GM23338 (cell line): Measurements from ENCODE around the gene LCA5. TPM values are rescaled to one million over a fixed set of nuclear protein-coding genes. Genes with fewer than 3 reads are reported as not detected.

Experiments
- ATAC-seq: fragments of 200-7000 bp; cut with Tn5 transposase; 3 replicates; pipeline ENCODE4 v1.9.1; 2020
- DNase-seq: peaks from one replicate; pipeline ENCODE4 v3.0.0-alpha.2; 2015; ENCODE audit warnings: low spot score
- H2AFZ ChIP-seq: fragments of 200-600 bp; sonication (generic); 2 replicates; pipeline ENCODE4 v1.8.0; 2016; ENCODE audit warnings: antibody characterized with exemption, mild to moderate bottlenecking, moderate library complexity
- H3F3A ChIP-seq: fragments of 200-600 bp; sonication (generic); replicated peaks from 2 replicates; pipeline ENCODE4 v1.8.0; 2017; ENCODE audit warnings: antibody characterized with exemption, mixed run types, low read depth
- H3K27ac ChIP-seq: fragments of 200-600 bp; sonication (generic); 2 replicates; pipeline ENCODE4 v1.6.1; 2016; ENCODE audit warnings: low read depth
- H3K27me3 ChIP-seq: fragments of 200-600 bp; sonication (generic); 2 replicates; pipeline ENCODE4 v1.8.0; 2016; ENCODE audit warnings: mild to moderate bottlenecking, mixed run types, moderate library complexity; ENCODE audit not compliant: insufficient read depth
- H3K36me3 ChIP-seq: fragments of 200-600 bp; sonication (generic); 2 replicates; pipeline ENCODE4 v1.8.0; 2016; ENCODE audit warnings: mild to moderate bottlenecking; ENCODE audit not compliant: insufficient read depth
- H3K4me1 ChIP-seq: fragments of 200-600 bp; sonication (generic); 2 replicates; pipeline ENCODE4 v1.8.0; 2016; ENCODE audit warnings: mild to moderate bottlenecking, moderate library complexity; ENCODE audit not compliant: insufficient read depth
- H3K4me2 ChIP-seq: fragments of 200-600 bp; sonication (generic); 2 replicates; pipeline ENCODE4 v1.7.1; 2017; ENCODE audit warnings: mixed run types
- H3K4me3 ChIP-seq: fragments of 200-600 bp; sonication (generic); 2 replicates; pipeline ENCODE4 v1.6.1; 2016; ENCODE audit warnings: mixed run types
- H3K79me2 ChIP-seq: fragments of 200-600 bp; sonication (generic); replicated peaks from 2 replicates; pipeline ENCODE4 v1.8.0; 2017; ENCODE audit warnings: mild to moderate bottlenecking; ENCODE audit not compliant: insufficient read depth
- H3K9me2 ChIP-seq: fragments of 200-600 bp; sonication (generic); 2 replicates; pipeline ENCODE4 v1.8.0; 2017; ENCODE audit not compliant: insufficient read depth
- H4K20me1 ChIP-seq: fragments of 200-600 bp; sonication (generic); replicated peaks from 2 replicates; pipeline ENCODE4 v1.8.0; 2017; ENCODE audit warnings: mild to moderate bottlenecking; ENCODE audit not compliant: insufficient read depth
- H3K27ac Mint-ChIP-seq: 2 replicates; pipeline ENCODE4 v1.8.0; 2020; ENCODE audit warnings: inconsistent platforms, mild to moderate bottlenecking, moderate library complexity, mixed read lengths
- H3K27me3 Mint-ChIP-seq: 3 replicates; pipeline ENCODE4 v1.8.0; 2022; ENCODE audit warnings: low read depth, mild to moderate bottlenecking, moderate library complexity, mixed read lengths, inconsistent platforms; ENCODE audit not compliant: insufficient read depth, poor library complexity
- H3K36me3 Mint-ChIP-seq: 3 replicates; pipeline ENCODE4 v1.8.0; 2021; ENCODE audit warnings: low read depth, mild to moderate bottlenecking, inconsistent platforms, moderate library complexity, mixed read lengths
- H3K4me1 Mint-ChIP-seq: 3 replicates; pipeline ENCODE4 v1.8.0; 2020; ENCODE audit warnings: mild to moderate bottlenecking, inconsistent platforms, mixed read lengths
- H3K4me3 Mint-ChIP-seq: 3 replicates; pipeline ENCODE4 v1.8.0; 2021; ENCODE audit warnings: moderate library complexity, mild to moderate bottlenecking, inconsistent platforms, mixed read lengths
- H3K9me3 Mint-ChIP-seq: 3 replicates; pipeline ENCODE4 v1.8.0; 2020; ENCODE audit warnings: moderate library complexity, mild to moderate bottlenecking, inconsistent platforms, mixed read lengths
- CREB1 ChIP-seq: fragments of 250-450 bp; sonication (Bioruptor Pico); IDR thresholded peaks from 2 replicates; pipeline ENCODE4 v1.5.0; 2020; ENCODE audit warnings: low read depth, mild to moderate bottlenecking, moderate library complexity
- CTCF ChIP-seq, 2 experiments: fragments of 200-600 bp in 1 of 2; sonication (generic) in 1 of 2; conservative IDR thresholded peaks; 2 replicates each; pipeline versions ENCODE4 v1.5.1 to v1.6.1; 2016 to 2017; ENCODE audit warnings: antibody characterized with exemption in 2 of 2, low read depth in 2 of 2, mild to moderate bottlenecking in 2 of 2, moderate library complexity in 1 of 2
- EZH2 ChIP-seq: fragments of 200-600 bp; sonication (generic); IDR thresholded peaks from one replicate; pipeline ENCODE4 v1.8.0; 2017; ENCODE audit warnings: antibody characterized with exemption, mild to moderate bottlenecking, low read depth; ENCODE audit not compliant: unreplicated experiment
- REST ChIP-seq: IDR thresholded peaks from one replicate; pipeline ENCODE4 v1.6.1; 2018; ENCODE audit warnings: antibody characterized with exemption; ENCODE audit not compliant: unreplicated experiment
- STAT1 ChIP-seq: IDR thresholded peaks from one replicate; pipeline ENCODE4 v1.6.1; 2016; ENCODE audit warnings: antibody characterized with exemption; ENCODE audit not compliant: unreplicated experiment
- ZNF114 ChIP-seq: fragments of 250-450 bp; sonication (Bioruptor Pico); IDR thresholded peaks from 2 replicates; pipeline ENCODE4 v1.5.0; 2020; ENCODE audit warnings: mild to moderate bottlenecking, moderate library complexity
- ZNF462 ChIP-seq: fragments of 250-450 bp; sonication (Bioruptor Pico); IDR thresholded peaks from 2 replicates; pipeline ENCODE4 v1.5.0; 2020; ENCODE audit warnings: mild to moderate bottlenecking, moderate library complexity
- polyA plus RNA-seq: library from polyadenylated mRNA; unstranded; fragments of >200 nt; fragmentation: Nextera tagmentation; extraction: Ambion mirVana; gene quantifications from 2 replicates; pipeline ENCODE4 v1.2.1, GENCODE V29; 2016
- total RNA-seq: library from RNA; depleted of rRNA; stranded (reverse); fragments of >200 nt; shearing (Covaris generic); gene quantifications from 2 replicates; pipeline ENCODE4 v1.2.3, GENCODE V29; 2014

Gene LCA5
- total and polyA plus RNA-seq, 2 experiments from 2014 or later: 4.2 TPM

- H3K27me3 ChIP-seq: no peaks in the 10 kb centered on the region
- H3K36me3 ChIP-seq: no peaks in the 10 kb centered on the region
- DNase-seq: no peak
- no peaks in the 10 kb centered on the region for H3K79me2 ChIP-seq
- 0 out of 2 replicates have a peak overlapping the region, but pooled peaks have one; percentile 25 for H3K4me2 ChIP-seq
- no peak for TF ChIP-seq CREB1
- TF ChIP-seq REST: no peak
- no peak for TF ChIP-seq EZH2
- TF ChIP-seq ZNF114 (CRISPR knock-in tag): no peak
- no peak for TF ChIP-seq STAT1
- TF ChIP-seq ZNF462 (CRISPR knock-in tag): no peak
- no peak for TF ChIP-seq CTCF (conservative IDR thresholded peaks at IDR 0.05; ENCODE audit: low read depth in 2 of 2)
- no peak overlapping the region for H2AFZ ChIP-seq
- no peaks in the 10 kb centered on the region for H3F3A ChIP-seq
- no peaks in the 10 kb centered on the region for H4K20me1 ChIP-seq
- Mint-ChIP-seq H3K4me1 (peaks cover 31% of the 10 kb centered on the region), H3K27me3 (no peaks in the 10 kb centered on the region), H3K36me3 (0 out of 3 replicates have a peak, but pooled peaks cover 3% of the 10 kb centered on the region), H3K4me3 (no peak overlapping the region), H3K27ac (no peak overlapping the region), H3K9me3 (no peaks in the 10 kb centered on the region)
- H3K4me1 ChIP-seq: peaks cover 25% of the 10 kb centered on the region
- H3K9me2 ChIP-seq: no peaks in the 10 kb centered on the region
- H3K27ac ChIP-seq: no peak overlapping the region
- H3K4me3 ChIP-seq: no peak overlapping the region
- ATAC-seq: no peak
Measured at GRCh38 chr6:79546186-79546585, 9.0 kb upstream of the LCA5 start.
